ENCODE results near the gene USP31.

The USP31 gene

DNA sequence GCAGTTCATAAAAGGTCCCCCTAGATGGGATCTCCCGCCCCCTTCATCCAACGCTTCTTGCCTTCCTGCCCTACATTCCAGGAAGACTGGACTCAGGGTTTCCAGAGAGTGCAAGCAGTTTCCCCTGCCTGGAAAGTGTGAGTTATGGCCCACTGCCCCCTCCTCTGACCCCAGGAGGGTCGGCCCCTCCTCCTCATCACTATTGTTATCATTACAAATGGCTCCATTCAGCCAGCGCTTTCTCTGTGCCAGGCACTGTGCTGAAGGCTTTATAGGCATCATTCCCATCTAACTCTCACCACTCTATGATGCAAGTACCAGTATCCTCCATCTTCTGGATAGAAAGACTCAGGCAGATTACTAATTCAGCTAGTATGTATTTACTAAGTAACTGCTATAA is 90.7 kb downstream of the USP31 start:
- no peak for DNase-seq
- TF ChIP-seq, protein P1, sequence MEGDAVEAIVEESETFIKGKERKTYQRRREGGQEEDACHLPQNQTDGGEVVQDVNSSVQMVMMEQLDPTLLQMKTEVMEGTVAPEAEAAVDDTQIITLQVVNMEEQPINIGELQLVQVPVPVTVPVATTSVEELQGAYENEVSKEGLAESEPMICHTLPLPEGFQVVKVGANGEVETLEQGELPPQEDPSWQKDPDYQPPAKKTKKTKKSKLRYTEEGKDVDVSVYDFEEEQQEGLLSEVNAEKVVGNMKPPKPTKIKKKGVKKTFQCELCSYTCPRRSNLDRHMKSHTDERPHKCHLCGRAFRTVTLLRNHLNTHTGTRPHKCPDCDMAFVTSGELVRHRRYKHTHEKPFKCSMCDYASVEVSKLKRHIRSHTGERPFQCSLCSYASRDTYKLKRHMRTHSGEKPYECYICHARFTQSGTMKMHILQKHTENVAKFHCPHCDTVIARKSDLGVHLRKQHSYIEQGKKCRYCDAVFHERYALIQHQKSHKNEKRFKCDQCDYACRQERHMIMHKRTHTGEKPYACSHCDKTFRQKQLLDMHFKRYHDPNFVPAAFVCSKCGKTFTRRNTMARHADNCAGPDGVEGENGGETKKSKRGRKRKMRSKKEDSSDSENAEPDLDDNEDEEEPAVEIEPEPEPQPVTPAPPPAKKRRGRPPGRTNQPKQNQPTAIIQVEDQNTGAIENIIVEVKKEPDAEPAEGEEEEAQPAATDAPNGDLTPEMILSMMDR (IDR thresholded peaks at IDR 0.05; ENCODE audit: low read depth, low read length), result no peak
- no peaks in the 10 kb centered on the region for H3K4me1 ChIP-seq

DNA sequence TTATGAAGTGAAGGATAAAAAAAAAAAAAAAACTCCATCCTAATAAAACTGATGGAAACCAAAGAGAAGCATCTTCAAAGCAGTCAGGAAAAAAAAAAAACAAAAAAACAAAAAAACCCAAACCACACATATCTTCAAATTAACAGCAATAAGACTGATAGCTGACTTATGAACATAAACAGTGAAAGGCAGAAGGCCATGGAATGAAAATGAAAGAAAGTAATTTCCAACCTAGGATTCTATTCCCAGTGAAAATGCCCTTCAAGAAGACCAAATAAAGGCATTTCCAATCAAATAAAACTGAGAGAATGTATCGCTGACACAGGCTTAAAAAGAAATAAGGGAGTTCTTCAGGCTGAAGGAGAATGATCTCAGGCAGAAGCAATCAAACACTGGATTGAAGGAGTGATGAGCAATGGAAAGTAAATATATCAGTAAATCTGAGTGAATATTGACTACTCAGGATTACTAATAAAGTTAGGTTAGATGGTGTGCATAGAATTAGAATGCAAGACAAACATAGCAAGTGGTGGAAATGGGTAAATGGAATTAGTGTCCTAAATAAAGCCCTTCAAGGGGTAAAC is 92.1 kb downstream of the USP31 start:
- TF ChIP-seq, protein P1 (IDR thresholded peaks at IDR 0.05; ENCODE audit: low read depth, low read length), result no peak
- Histone ChIP-seq H3K4me3 (ENCODE audit: low read depth, low read length) (no peak overlapping the region), H3K27me3 (no peaks in the 10 kb centered on the region), H3K4me1 (no peaks in the 10 kb centered on the region), H3K9me3 (no peaks in the 10 kb centered on the region), H3K36me3 (no peaks in the 10 kb centered on the region)
- DNase-seq, result no peak

More for the DNA sequence above, 90.7 kb downstream of the USP31 start:
- Histone ChIP-seq H3K27me3 (no peaks in the 10 kb centered on the region), H3K36me3 (no peaks in the 10 kb centered on the region), H3K4me3 (ENCODE audit: low read depth, low read length) (no peak overlapping the region), H3K9me3 (no peaks in the 10 kb centered on the region)

DNA sequence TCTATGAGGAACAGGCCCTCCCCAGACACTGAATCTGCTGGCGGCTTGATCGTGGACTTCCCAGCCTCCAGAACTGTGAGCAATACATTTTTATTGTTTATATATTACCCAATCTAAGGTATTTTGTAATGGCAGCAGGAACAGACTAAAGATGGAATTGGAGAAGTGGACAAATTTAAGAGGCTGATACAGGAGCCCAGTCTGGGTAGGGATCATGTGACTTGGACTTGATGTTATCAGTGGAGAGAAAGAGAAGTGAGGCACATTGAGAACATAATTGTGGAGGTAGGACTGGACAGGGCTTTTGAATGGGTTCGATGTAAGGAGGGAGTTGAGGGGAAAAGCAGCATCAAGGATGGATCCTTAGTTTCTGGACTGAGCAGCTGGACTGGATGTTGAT is 93.8 kb downstream of the USP31 start:
- Histone ChIP-seq H3K9me3 (no peaks in the 10 kb centered on the region), H3K4me1 (no peaks in the 10 kb centered on the region), H3K4me3 (ENCODE audit: low read depth, low read length) (no peak overlapping the region), H3K36me3 (no peaks in the 10 kb centered on the region), H3K27me3 (no peaks in the 10 kb centered on the region)
- TF ChIP-seq, protein P1 (IDR thresholded peaks at IDR 0.05; ENCODE audit: low read depth, low read length), result no peak
- DNase-seq, result no peak

DNA sequence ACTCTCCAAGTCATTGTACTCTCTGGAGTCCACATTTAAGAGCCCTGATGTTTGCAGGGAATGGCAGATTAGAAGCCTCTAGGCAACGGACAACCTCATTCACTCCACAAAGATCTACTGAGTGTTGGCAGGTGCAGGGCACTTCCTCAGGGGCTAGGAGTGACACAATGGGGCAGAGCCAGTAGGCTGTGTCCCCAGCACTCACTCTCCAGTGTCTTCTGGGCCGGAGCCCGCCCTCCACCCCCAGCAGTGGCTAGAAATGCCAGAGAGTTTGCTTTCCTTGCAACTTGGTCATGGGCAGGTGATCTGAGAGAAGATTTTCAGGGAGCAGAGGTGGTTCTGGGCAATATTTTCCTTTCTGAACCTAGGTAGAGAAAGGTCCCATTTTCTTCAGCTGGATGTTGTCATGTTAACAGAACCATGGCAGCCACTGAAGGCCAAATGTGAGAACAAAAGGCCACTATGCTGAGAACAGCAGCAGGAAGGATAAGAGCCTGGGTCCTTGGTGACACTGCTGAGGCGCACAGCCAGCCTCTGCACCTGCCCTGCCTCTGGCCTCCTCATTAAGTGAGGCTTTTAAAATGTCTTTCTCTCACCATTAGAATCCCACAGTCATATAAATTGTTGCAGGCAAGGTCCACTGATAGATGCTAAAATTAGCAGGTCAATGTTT is 96.2 kb downstream of the USP31 start:
- no peaks in the 10 kb centered on the region for H3K4me1 ChIP-seq
- DNase-seq, result no peak
- TF ChIP-seq, protein P1 (IDR thresholded peaks at IDR 0.05; ENCODE audit: low read depth, low read length), result no peak
- H3K36me3 ChIP-seq, result no peaks in the 10 kb centered on the region
- H3K27me3 ChIP-seq, result no peaks in the 10 kb centered on the region
- H3K9me3 ChIP-seq, result no peaks in the 10 kb centered on the region
- H3K4me3 ChIP-seq (ENCODE audit: low read depth, low read length), result no peak overlapping the region

DNA sequence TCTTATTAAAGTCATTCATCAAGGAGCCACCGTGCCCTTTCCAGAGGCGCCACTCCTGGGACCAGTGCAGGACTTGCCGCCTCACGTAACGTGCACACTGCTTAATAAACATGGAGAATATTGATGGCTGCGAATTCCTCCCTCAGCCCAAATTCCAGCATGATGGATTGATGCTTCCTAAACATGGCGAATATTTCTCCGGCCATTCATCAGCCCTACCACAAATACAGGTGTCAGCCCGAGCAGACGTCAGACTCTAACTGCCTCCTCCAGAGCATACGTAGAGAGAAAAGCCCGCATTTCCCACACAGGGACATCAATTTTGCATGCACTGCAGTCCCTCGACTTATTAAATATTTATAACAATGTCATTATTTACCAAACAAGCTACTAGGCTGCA is 97.0 kb downstream of the USP31 start:
- no peaks in the 10 kb centered on the region for H3K27me3 ChIP-seq
- TF ChIP-seq, protein P1 (IDR thresholded peaks at IDR 0.05; ENCODE audit: low read depth, low read length), result no peak
- DNase-seq, result no peak
- no peaks in the 10 kb centered on the region for H3K9me3 ChIP-seq
- H3K36me3 ChIP-seq, result no peaks in the 10 kb centered on the region
- no peak overlapping the region for H3K4me3 ChIP-seq (ENCODE audit: low read depth, low read length)
- no peaks in the 10 kb centered on the region for H3K4me1 ChIP-seq

DNA sequence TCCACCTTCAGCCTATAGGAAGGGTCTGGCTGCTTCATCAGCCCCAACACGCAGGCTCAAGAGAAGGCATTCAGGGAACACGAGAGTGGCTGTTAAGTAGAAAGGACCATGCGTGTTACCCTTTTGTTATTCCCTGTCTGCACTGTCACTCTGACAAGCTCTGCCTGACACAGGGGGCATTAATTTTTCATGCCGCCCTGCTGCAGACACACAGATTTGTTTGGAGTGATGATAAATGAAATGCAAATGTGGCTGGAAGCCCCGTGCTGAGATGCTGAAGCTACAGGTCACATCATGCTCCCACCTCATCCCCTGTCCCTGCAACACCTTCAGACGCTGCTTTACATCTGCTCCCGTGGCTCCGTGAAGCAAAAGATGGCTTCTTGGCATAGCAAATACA is 97.7 kb downstream of the USP31 start:
- no peaks in the 10 kb centered on the region for H3K4me1 ChIP-seq

More for the DNA sequence above, 97.7 kb downstream of the USP31 start:
- Histone ChIP-seq H3K9me3 (no peaks in the 10 kb centered on the region), H3K4me3 (ENCODE audit: low read depth, low read length) (no peak overlapping the region), H3K36me3 (no peaks in the 10 kb centered on the region), H3K27me3 (no peaks in the 10 kb centered on the region)
- no peak for DNase-seq
- TF ChIP-seq, protein P1 (IDR thresholded peaks at IDR 0.05; ENCODE audit: low read depth, low read length), result no peak

Measured in BE2C (cell line).